ENCODE measurements around the gene ST3GAL5.
"Not testable (repeated sequence)": the region's sequence is repeated elsewhere in the genome, so short reads cannot be mapped to it uniquely, and the experiment has no call there.

GRCh38 chr2:85829394-85829793 lies 59.4 kb downstream of the ST3GAL5 start:
- not testable (repeated sequence) for TF ChIP-seq SP1 (IDR thresholded peaks at IDR 0.05); BHLHE40 (IDR thresholded peaks at IDR 0.05; ENCODE audit: borderline replicate concordance); ZNF384 (IDR thresholded peaks at IDR 0.05)

Data from HEK293T (cell line).